Right lobe of liver (tissue), 4 donors: Measurements from ENCODE around the gene RALGAPA2.

Source experiments
- POLR2A ChIP-seq: fragments of 450-650 bp; IDR thresholded peaks from one replicate; pipeline ENCODE4 v1.6.1; 2017; ENCODE audit warnings: antibody characterized with exemption, mild to moderate bottlenecking
- TF ChIP-seq, protein P1 (sequence below), 4 donors: fragments of 200-600 bp in 3 of 4; fragments of 450-650 bp in 1 of 4; IDR thresholded peaks; one replicate each; pipeline versions ENCODE4 v1.5.1 to v1.8.0; 2016 to 2022; ENCODE audit warnings: antibody characterized with exemption in 4 of 4, mild to moderate bottlenecking in 2 of 4
- donor health status: DM: no; HTN: no; CAD: no.
- donor health status: DM: no; HTN: no; CAD: no.
- donor health status: DM: no; HTN: yes; CAD: no.

DNA sequence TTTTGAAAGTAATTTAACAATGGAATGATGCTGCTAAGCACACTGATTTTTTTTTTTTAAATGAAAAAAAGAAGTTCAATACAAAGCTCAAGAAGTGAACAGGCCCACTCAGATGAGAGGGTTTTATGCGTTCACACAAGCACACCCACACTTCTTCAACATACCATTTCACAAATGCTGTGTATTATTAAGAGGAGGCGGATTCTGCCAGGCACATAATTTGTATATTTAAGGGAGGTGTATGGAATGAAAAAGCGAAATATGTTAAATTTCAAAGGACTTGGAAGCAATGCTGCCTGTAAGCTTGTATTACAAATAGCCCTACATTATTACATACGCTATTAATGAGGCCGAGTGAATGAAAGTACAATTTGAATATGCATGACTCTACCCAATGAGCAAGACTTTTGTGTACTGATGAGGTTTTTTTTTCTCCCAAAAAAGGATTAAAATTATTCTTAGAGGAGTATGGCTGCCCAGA lies 220.6 kb downstream of the RALGAPA2 start:
- TF ChIP-seq, protein P1, sequence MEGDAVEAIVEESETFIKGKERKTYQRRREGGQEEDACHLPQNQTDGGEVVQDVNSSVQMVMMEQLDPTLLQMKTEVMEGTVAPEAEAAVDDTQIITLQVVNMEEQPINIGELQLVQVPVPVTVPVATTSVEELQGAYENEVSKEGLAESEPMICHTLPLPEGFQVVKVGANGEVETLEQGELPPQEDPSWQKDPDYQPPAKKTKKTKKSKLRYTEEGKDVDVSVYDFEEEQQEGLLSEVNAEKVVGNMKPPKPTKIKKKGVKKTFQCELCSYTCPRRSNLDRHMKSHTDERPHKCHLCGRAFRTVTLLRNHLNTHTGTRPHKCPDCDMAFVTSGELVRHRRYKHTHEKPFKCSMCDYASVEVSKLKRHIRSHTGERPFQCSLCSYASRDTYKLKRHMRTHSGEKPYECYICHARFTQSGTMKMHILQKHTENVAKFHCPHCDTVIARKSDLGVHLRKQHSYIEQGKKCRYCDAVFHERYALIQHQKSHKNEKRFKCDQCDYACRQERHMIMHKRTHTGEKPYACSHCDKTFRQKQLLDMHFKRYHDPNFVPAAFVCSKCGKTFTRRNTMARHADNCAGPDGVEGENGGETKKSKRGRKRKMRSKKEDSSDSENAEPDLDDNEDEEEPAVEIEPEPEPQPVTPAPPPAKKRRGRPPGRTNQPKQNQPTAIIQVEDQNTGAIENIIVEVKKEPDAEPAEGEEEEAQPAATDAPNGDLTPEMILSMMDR (IDR thresholded peaks at IDR 0.05) = no peak
- no peak for TF ChIP-seq POLR2A
